ENCODE data around the gene CCDC102A.

GRCh38 chr16:57571098-57571497 lies 34.7 kb upstream of the CCDC102A start:
- TF ChIP-seq CTCF (conservative IDR thresholded peaks at IDR 0.05) (no peak), EZH2 (IDR thresholded peaks at IDR 0.05; ENCODE audit: low read depth) (no peak)
